GM12891 (cell line): Measurements from ENCODE around the gene MATK.

Experiments
- PAX5 ChIP-seq: IDR thresholded peaks from 2 replicates; pipeline ENCODE4 v1.6.1; 2011; ENCODE audit warnings: low read length, moderate library complexity, mild to moderate bottlenecking; ENCODE audit not compliant: insufficient read depth, severe bottlenecking
- POLR2A ChIP-seq: IDR thresholded peaks from 2 replicates; pipeline ENCODE4 v1.6.1; 2011; ENCODE audit warnings: low read depth, low read length, control low read depth

DNA sequence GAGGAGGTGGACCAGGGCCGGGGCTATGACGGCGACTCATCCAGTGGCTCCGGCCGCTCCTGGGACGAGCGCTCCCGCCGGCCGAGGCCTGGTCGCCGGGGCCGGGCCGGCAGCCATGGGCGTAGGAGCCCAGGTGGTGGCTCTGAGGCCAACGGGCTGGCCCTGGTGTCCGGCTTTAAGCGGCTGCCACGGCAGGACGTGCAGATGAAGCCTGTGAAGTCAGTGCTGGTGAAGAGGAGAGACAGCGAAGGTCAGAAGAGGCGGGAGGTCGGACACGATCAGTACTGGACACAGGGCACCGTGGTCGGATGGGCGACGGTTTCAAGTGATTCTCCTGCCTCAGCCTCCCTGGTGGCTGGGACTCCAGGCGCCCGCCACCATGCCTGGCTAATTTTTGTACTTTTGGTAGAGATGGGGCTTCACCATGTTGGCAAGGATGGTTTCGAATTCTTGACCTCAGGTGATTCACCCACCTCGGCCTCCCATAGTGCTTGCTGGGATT, 55.7 kb downstream of the MATK start:
- TF ChIP-seq POLR2A (no peak), PAX5 (no peak)
